ENCODE results near the gene CLCNKA. TPM values are rescaled to one million over a fixed set of nuclear protein-coding genes. Genes with fewer than 3 reads are reported as not detected.

Gene CLCNKA
- total RNA-seq, 2 donors from 2014 or later: 2.1 to 4.0 TPM

GRCh38 chr1:15992582-15993500 lies 29.0 kb upstream of the CLCNKA start:
- WGBS, 2 donors: 80 to 87% methylated on average over 9 to 17 of the region's 17 CpGs
- H3K4me3 ChIP-seq: no peak overlapping the region
- H3K27ac ChIP-seq: no peak overlapping the region
- intact Hi-C loops (cut with DNase I): loop anchor here (10.0 kb wide), 1 partner anchor 178 kb away; no protein-coding TSS in a partner anchor
- TF ChIP-seq POLR2A (IDR thresholded peaks at IDR 0.05) (no peak), CTCF (IDR thresholded peaks at IDR 0.05) (no peak)
- peaks cover 4% of the 10 kb centered on the region for H3K4me1 ChIP-seq
- ATAC-seq (no peak), DNase-seq (no peak)
- H3K27me3 ChIP-seq: no peaks in the 10 kb centered on the region
- H3K9me3 ChIP-seq: no peaks in the 10 kb centered on the region
- H3K36me3 ChIP-seq (replicated peaks in 1 of 2; ENCODE audit: insufficient read depth in 1 of 2, low read depth in 2 of 2): no peaks in the 10 kb centered on the region

GRCh38 chr1:15993666-15994065 lies 28.2 kb upstream of the CLCNKA start:
- DNase-seq (no peak), ATAC-seq (no peak)
- Histone ChIP-seq H3K27ac (no peak overlapping the region), H3K27me3 (no peaks in the 10 kb centered on the region), H3K4me1 (peaks cover 4% of the 10 kb centered on the region), H3K36me3 (replicated peaks in 1 of 2; ENCODE audit: insufficient read depth in 1 of 2, low read depth in 2 of 2) (no peaks in the 10 kb centered on the region), H3K4me3 (no peak overlapping the region), H3K9me3 (no peaks in the 10 kb centered on the region)
- TF ChIP-seq CTCF (IDR thresholded peaks at IDR 0.05): no peak
- WGBS, 2 donors: 69 to 80% methylated on average over 2 to 13 of the region's 15 CpGs
- intact Hi-C loops (cut with DNase I): loop anchor here (10.0 kb wide), 1 partner anchor 179 kb away; no protein-coding TSS in a partner anchor

GRCh38 chr1:15994081-15994480 lies 27.8 kb upstream of the CLCNKA start:
- ATAC-seq: no peak
- DNase-seq: no peak
- H3K36me3 ChIP-seq (replicated peaks in 1 of 2; ENCODE audit: insufficient read depth in 1 of 2, low read depth in 2 of 2): no peaks in the 10 kb centered on the region
- H3K27ac ChIP-seq: no peak overlapping the region
- no peaks in the 10 kb centered on the region for H3K27me3 ChIP-seq
- H3K4me3 ChIP-seq: no peak overlapping the region
- no peak for TF ChIP-seq CTCF (IDR thresholded peaks at IDR 0.05)
- TF ChIP-seq POLR2A (IDR thresholded peaks at IDR 0.05): no peak
- 88% methylated on average over 10 of the region's 10 CpGs; no CpG with 5 or more reads in 1 of the 2 donors for WGBS, 2 donors
- intact Hi-C loops (cut with DNase I): loop anchor here (10.0 kb wide), 1 partner anchor 179 kb away; no protein-coding TSS in a partner anchor
- H3K4me1 ChIP-seq: peaks cover 4% of the 10 kb centered on the region
- H3K9me3 ChIP-seq: no peaks in the 10 kb centered on the region

- ATAC-seq (peak; percentile 72), DNase-seq (peak; percentile 62 to 75 (median 66))
- Histone ChIP-seq H3K36me3 (replicated peaks in 1 of 2; ENCODE audit: insufficient read depth in 1 of 2, low read depth in 2 of 2) (no peaks in the 10 kb centered on the region), H3K4me1 (peaks cover 1% of the 10 kb centered on the region), H3K9me3 (no peaks in the 10 kb centered on the region), H3K4me3 (no peak overlapping the region), H3K27ac (no peak overlapping the region), H3K27me3 (no peaks in the 10 kb centered on the region)
- 59 to 68% methylated on average over 6 to 11 of the region's 11 CpGs for WGBS, 2 donors
- intact Hi-C loops (cut with DNase I): loop anchor here (10.0 kb wide), 1 partner anchor 180 kb away; no protein-coding TSS in a partner anchor
- peak; percentile 50 to 88 (median 66) for TF ChIP-seq CTCF (IDR thresholded peaks at IDR 0.05)
- no peak for TF ChIP-seq POLR2A (IDR thresholded peaks at IDR 0.05)
Measured at GRCh38 chr1:15994590-15995351, 27.1 kb upstream of the CLCNKA start.

Measured in body of pancreas (tissue), 4 donors.